SJCRH30 (cell line): ENCODE data around the gene HIPK2. TPM values are rescaled to one million over a fixed set of nuclear protein-coding genes. Genes with fewer than 3 reads are reported as not detected.

Source experiments
- DNase-seq, 2 experiments: peaks; one replicate each; pipeline ENCODE4 v3.0.0-alpha.2; 2015 to 2020
- H3K27ac ChIP-seq: fragments of 250-450 bp; sonication (Bioruptor Pico); 2 replicates; pipeline ENCODE4 v1.5.1; 2020; ENCODE audit warnings: mild to moderate bottlenecking, moderate library complexity
- H3K27me3 ChIP-seq: fragments of 250-450 bp; sonication (Bioruptor Pico); 2 replicates; pipeline ENCODE4 v1.5.1; 2020; ENCODE audit warnings: mild to moderate bottlenecking, moderate library complexity
- H3K36me3 ChIP-seq: fragments of 250-450 bp; sonication (Bioruptor Pico); 2 replicates; pipeline ENCODE4 v1.5.1; 2020; ENCODE audit warnings: mild to moderate bottlenecking, moderate library complexity
- H3K4me1 ChIP-seq: fragments of 250-450 bp; sonication (Bioruptor Pico); 2 replicates; pipeline ENCODE4 v1.5.1; 2020; ENCODE audit warnings: mild to moderate bottlenecking, moderate library complexity
- H3K4me3 ChIP-seq: fragments of 250-450 bp; sonication (Bioruptor Pico); 2 replicates; pipeline ENCODE4 v1.5.1; 2020; ENCODE audit warnings: mild to moderate bottlenecking, moderate library complexity
- H3K9me3 ChIP-seq: fragments of 250-450 bp; sonication (Bioruptor Pico); replicated peaks from 2 replicates; pipeline ENCODE4 v1.5.1; 2020; ENCODE audit warnings: mild to moderate bottlenecking, moderate library complexity
- total RNA-seq: library from RNA; depleted of rRNA; stranded (reverse); fragments of >200 nt; shearing (Covaris generic); gene quantifications from 2 replicates; pipeline ENCODE4 v1.2.3, GENCODE V29; 2014

Gene HIPK2
- total RNA-seq, 1 experiment from 2014 or later, result 17.2 TPM

DNA sequence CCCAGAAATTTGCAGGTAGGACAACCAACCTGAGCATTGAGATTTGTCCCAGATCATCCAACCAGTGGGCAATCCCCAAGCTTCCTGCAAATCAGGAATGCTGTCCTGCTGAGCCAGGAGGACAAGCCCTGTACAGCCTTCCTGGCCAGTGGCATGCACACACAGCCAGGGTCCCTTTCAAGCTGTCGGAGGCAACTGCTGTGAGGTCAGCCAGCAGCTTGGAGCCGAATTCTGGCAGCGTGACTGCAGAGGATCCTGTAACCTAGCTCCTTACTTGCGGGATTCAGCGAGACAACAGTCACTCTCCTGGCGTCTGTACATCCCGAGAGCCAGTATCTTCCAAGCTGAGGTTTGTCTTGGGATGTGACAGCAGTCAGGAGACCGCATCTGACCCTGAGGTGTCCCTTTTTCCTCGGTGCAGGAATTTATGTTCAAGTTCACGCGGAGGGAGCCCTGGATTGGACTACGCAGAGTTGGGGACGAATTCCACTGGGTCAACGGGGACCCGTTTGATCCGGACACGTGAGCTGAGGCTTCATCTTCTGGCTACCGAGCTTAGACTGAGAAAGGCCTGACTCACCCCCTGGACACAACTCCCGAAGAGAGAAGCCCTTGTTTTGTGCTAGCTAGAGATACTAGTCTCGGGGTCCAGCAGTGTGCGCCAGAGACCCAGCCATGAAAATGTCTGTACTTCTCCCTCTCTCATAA is 236.0 kb downstream of the HIPK2 start:
- H3K27me3 ChIP-seq, result no peaks in the 10 kb centered on the region
- DNase-seq, result no peak

DNA sequence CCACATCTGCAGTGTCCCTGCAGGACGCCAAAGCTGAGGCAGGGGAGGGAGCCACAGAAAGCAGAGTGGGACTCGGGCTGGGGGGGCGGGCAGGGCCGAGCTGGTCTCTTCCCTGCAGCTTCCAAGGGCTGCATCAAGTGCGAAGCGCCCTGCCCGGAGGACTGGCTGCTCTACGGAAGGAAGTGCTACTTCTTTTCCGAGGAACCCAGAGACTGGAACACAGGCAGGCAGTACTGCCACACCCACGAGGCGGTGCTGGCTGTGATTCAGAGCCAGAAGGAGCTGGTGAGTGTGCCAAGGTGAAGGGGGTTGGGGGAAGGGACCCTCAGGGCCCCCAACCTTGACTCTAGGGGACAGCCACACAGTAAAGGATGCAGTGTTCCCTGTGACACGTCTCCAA is 237.6 kb downstream of the HIPK2 start:
- H3K27ac ChIP-seq, result no peak overlapping the region
- no peaks in the 10 kb centered on the region for H3K4me1 ChIP-seq
- H3K27me3 ChIP-seq, result no peaks in the 10 kb centered on the region
- DNase-seq, result no peak
- H3K9me3 ChIP-seq, result no peaks in the 10 kb centered on the region
- H3K4me3 ChIP-seq, result no peak overlapping the region
- no peaks in the 10 kb centered on the region for H3K36me3 ChIP-seq

More for the DNA sequence above, 236.0 kb downstream of the HIPK2 start:
- Histone ChIP-seq H3K4me3 (no peak overlapping the region), H3K36me3 (no peaks in the 10 kb centered on the region), H3K27ac (no peak overlapping the region), H3K4me1 (no peaks in the 10 kb centered on the region), H3K9me3 (no peaks in the 10 kb centered on the region)

DNA sequence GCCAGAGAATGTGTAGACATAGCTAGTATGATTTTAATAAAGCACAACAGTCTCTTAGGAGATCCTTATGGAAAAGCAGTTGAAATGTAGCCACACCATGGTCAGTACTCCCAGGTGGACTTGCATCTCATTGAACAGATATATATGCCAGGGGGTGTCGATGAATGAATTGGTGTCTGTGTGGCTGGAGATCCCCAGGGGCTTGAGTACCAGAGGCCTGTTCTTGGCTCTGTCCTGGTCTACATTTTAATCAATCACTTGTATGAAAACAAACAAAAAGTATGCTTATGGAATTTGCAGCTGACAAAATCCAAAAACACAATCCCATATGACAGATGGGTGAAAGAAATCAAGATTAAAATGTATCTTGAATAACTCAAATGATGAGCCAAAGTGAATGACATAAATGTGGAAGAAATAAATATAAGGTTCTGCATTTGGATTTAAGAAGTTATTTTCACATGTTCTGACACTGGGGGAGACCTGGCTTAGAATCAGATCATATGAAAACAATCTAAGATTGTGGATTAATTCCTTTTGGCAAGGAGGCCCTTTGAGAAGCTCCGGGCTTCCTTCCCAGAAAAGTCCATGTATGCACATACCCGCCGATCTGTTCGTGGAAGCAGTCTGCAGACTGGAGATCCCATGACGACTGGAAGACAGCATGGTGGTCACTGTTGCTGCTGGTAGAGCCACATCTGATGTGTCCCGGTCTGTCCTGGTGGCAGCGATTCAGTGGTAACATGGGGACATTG is 238.7 kb downstream of the HIPK2 start:
- H3K9me3 ChIP-seq, result no peaks in the 10 kb centered on the region
- H3K27ac ChIP-seq, result no peak overlapping the region
- no peaks in the 10 kb centered on the region for H3K27me3 ChIP-seq
- DNase-seq, result no peak
- H3K4me1 ChIP-seq, result no peaks in the 10 kb centered on the region
- H3K36me3 ChIP-seq, result no peaks in the 10 kb centered on the region
- H3K4me3 ChIP-seq, result no peak overlapping the region

DNA sequence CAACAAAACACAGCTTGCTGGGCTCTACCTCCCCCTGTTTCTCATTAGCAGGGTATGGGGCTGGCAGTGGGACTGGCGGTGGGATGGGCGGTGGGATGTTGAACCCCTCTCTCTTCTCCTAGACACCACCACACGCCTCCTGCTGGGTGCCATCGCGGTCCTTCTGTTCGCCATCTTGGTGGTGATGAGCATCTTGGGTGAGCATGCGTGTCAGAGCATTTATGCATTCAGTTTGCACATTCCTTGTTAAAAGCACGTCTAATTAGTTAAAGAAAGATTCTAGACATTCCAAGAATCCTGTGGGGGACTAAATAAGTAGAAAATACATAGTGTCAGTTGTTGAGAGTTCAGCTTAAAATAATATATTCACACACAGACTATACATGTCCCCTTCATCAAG is 241.6 kb downstream of the HIPK2 start:
- Histone ChIP-seq H3K36me3 (no peaks in the 10 kb centered on the region), H3K9me3 (no peaks in the 10 kb centered on the region), H3K27me3 (no peaks in the 10 kb centered on the region), H3K27ac (no peak overlapping the region), H3K4me1 (no peaks in the 10 kb centered on the region), H3K4me3 (no peak overlapping the region)
- no peak for DNase-seq

DNA sequence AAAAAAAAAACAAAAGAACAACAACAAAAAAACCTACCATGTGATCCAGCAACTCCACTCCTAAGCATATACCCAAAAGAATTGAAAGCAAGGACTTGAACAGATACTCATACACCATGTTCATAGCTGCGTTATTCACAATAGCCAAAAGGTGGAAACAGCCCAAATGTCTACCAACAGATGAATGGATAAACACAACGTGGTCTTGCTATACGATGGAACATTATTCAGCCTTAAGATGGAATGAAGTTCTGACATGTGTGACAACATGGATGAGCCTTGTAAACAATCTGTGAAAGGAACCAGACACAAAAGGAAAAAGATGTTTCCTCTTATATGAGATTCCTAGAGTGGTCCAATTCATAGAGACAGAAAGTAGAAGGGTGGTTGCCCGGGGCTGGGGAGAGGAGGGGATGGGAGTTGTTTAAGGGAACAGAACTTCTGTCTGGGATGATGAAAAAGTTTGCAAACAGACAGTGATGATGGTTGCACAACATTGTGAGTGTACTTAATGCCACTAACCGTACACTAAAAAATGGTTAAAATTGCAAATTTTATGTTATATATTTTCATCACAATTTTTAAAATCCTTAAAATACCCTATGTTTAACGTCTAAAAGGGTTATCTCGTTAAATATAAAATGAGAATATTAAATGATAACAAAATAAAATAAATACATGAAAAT is 242.7 kb downstream of the HIPK2 start:
- Histone ChIP-seq H3K27ac (no peak overlapping the region), H3K4me1 (no peaks in the 10 kb centered on the region), H3K4me3 (no peak overlapping the region), H3K9me3 (no peaks in the 10 kb centered on the region), H3K36me3 (no peaks in the 10 kb centered on the region), H3K27me3 (no peaks in the 10 kb centered on the region)
- no peak for DNase-seq

DNA sequence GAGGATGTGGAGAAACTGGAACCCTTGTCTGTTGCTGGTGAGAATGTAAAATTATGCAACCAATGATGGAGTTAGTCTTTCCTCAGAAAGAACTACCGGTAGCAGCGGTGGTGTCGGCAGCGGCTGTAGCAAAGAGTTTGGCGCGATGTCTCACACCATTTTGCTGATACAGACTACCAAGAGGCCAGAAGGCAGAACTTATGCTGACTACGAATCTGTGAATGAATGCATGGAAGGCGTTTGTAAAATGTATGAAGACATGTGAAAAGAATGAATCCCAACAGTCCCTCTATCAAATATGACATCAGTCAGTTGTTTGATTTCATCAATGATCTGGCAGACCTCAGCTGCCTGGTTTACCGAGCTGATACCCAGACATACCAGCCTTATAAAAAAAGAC is 243.7 kb downstream of the HIPK2 start:
- no peaks in the 10 kb centered on the region for H3K27me3 ChIP-seq
- no peaks in the 10 kb centered on the region for H3K9me3 ChIP-seq
- H3K36me3 ChIP-seq, result no peaks in the 10 kb centered on the region
- no peak overlapping the region for H3K4me3 ChIP-seq
- no peak overlapping the region for H3K27ac ChIP-seq
- H3K4me1 ChIP-seq, result no peaks in the 10 kb centered on the region
- no peak for DNase-seq

DNA sequence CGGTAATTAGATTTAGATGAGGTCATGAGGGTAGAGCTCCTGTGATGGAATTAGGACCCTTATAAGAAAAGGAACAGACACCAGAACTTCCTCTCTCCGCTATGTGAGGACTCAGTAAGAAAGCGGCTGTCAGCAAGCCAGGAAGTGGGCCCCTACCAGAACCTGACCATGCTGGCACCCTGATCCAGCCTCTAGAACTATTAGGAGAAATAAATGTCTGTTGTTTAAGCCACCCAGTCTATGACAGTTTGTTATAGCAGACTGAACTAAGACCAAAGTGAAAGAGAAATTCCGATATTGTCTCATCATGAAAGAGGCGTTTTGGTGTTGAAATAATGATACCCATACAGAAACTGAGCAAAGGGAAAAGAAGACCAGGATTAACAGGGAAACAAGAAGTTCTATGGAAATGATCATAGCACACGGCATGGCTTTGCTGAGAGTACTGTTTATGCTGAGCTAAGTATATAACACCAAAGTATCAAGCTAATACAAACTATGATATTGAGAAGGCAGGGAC is 245.1 kb downstream of the HIPK2 start:
- no peaks in the 10 kb centered on the region for H3K27me3 ChIP-seq
- no peak overlapping the region for H3K27ac ChIP-seq
- no peak for DNase-seq
- H3K4me3 ChIP-seq, result no peak overlapping the region
- H3K4me1 ChIP-seq, result no peaks in the 10 kb centered on the region
- H3K36me3 ChIP-seq, result no peaks in the 10 kb centered on the region
- H3K9me3 ChIP-seq, result no peaks in the 10 kb centered on the region

DNA sequence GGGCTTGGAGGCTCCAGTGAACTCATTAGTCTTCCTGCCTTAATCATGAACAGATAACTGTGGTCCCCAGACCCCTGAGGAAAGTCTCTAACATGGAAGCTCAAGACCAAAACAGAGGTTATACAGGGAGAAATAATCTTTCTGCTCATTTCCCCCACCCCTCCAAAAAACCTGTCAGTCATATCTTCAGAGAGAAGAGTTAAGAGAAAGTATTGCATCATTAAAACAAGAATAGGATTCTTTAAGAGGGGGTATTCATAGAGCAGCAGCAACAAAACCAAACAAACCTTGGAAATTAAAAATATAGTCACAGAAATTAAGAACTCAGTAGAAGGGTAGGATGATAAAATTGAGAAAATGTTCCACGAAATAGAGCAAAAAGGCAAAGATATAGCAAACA is 246.7 kb downstream of the HIPK2 start:
- H3K4me3 ChIP-seq, result no peak overlapping the region
- no peaks in the 10 kb centered on the region for H3K4me1 ChIP-seq
- no peak overlapping the region for H3K27ac ChIP-seq
- H3K27me3 ChIP-seq, result no peaks in the 10 kb centered on the region
- DNase-seq, result no peak
- H3K9me3 ChIP-seq, result no peaks in the 10 kb centered on the region
- no peaks in the 10 kb centered on the region for H3K36me3 ChIP-seq

DNA sequence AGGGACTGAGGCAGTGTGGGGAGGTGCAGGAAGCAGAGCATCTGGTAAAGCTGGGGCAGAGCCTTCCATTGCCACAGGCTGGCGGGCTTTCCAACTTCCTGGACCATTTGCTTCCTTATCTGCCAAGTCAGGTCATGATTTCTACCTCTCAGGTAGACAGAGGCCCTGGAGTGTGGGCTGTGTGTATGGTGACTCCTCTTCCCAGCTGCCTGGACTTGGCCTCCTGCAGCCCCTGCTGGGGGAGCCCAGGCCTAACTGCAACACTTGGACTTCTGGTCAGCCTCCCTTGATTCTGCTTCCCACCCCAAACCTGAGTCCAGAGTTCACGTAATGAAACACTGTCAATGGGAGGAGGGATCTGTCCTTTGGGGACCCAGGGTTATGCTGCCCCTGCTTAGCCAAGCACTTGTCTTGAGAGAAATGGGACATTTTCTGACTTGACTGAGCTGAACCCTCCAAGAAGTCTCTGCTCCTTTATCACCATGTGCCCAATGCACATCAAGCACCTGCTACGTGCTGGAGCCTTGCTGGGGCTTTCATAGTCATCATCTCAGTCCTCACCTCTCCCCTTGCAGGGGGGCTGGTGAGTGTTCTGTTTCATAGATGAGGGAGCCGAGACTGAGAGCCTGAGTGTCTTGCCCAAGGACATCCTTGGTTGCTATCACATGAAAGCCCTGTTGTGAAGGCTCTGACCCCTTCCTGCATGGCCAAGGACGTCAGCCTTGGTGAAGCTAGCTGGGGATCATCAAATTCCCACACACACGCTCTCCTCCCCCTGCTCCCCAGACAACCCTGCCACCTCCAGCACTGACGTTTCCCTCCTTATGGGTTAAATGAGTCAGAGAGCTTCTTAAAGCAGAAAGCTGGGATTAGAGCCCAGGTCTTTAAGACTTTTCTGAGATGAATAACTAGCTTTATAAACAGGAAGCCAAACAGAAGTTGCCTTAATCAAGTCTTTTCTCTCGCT is 250.9 kb downstream of the HIPK2 start:
- no peaks in the 10 kb centered on the region for H3K4me1 ChIP-seq
- H3K9me3 ChIP-seq, result no peaks in the 10 kb centered on the region
- H3K27ac ChIP-seq, result no peak overlapping the region
- H3K4me3 ChIP-seq, result no peak overlapping the region
- no peaks in the 10 kb centered on the region for H3K27me3 ChIP-seq
- H3K36me3 ChIP-seq, result no peaks in the 10 kb centered on the region
- no peak for DNase-seq

DNA sequence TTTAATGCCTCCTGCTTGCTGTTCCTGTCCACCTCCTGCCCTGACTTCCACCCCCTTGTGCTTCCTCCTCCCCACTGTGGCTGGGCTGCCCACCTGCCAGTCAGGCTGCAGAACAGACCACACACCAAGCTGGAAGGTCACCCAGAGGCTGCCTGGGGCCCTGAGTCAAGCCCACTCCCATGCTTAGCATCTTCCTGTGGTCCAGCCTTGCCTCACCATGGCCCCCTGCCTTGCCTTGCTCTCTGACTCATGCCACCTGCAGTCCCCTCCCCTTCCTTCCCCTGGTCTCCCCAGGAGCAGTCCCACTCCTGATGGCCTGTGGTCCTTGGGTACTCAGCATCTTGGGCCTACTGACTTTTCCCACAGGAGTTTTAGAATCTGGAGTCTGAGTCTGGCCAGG is 252.0 kb downstream of the HIPK2 start:
- no peak overlapping the region for H3K27ac ChIP-seq
- H3K27me3 ChIP-seq, result no peaks in the 10 kb centered on the region
- H3K9me3 ChIP-seq, result no peaks in the 10 kb centered on the region
- H3K4me1 ChIP-seq, result no peaks in the 10 kb centered on the region
- H3K36me3 ChIP-seq, result no peaks in the 10 kb centered on the region
- DNase-seq, result no peak
- H3K4me3 ChIP-seq, result no peak overlapping the region

DNA sequence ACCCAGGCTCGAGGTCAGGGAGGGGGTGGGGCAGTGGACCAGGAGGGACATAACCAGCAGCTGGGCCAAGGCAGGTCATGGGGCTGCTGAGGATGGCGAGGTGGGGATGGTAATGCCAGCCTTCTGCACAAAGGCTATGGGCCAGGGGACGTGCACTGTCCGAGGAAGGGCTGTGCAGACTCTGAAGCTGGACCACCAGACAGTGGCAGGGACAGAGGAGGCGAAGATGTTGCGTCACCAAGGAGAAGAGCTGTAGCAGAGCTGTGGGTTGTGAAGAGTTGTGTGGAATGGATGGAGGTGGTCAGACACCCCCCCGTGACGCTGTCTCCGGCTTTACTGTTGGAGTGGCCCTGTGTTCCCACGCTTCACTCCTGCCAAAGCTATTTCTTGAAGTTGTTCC is 252.6 kb downstream of the HIPK2 start:
- Histone ChIP-seq H3K27me3 (no peaks in the 10 kb centered on the region), H3K27ac (no peak overlapping the region)

DNA sequence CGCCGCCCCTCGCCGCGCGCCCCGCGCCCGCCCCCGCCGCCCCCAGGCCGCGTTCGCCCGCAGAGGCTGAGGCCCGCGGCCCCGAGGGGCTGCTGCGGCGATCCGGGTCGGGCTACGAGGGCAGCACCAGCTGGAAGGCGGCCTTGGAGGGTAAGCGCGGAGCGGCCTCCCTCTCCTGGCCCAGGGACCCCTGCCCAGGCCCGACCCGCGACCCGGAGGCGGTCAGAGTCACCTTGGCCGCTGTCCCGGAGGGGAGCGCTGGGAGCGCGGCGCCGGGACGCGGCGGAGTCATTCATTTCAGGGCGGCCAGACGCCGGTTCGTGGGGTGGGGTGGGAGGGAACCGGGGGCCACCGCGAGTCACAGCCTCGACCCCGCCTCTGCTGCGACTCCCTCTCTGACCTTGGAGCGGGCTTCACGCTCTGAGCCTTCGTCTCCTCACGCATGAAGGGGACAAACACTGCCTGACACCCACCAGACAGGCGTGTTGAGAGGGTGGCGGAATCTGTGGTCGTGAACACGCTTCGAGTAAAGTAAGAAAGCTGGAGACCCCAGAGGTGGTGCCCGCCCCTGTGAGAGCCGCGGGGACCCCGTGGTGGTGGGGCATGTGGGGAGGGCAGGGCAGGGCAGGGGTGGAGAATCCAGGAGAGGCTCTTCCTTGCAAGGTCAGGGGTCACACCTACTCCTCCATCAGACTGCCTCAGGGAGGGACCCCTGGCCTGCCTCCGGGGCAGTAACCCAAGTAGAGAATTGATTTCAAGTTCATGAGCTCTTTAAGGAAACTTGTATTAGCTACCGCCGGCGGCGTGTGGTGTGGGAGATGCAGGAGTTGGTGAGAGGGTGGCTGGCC is 253.6 kb downstream of the HIPK2 start:
- H3K9me3 ChIP-seq, result no peaks in the 10 kb centered on the region

More for the DNA sequence above, 252.6 kb downstream of the HIPK2 start:
- no peak for DNase-seq
- no peak overlapping the region for H3K4me3 ChIP-seq
- no peaks in the 10 kb centered on the region for H3K4me1 ChIP-seq
- no peaks in the 10 kb centered on the region for H3K36me3 ChIP-seq
- H3K9me3 ChIP-seq, result no peaks in the 10 kb centered on the region

DNA sequence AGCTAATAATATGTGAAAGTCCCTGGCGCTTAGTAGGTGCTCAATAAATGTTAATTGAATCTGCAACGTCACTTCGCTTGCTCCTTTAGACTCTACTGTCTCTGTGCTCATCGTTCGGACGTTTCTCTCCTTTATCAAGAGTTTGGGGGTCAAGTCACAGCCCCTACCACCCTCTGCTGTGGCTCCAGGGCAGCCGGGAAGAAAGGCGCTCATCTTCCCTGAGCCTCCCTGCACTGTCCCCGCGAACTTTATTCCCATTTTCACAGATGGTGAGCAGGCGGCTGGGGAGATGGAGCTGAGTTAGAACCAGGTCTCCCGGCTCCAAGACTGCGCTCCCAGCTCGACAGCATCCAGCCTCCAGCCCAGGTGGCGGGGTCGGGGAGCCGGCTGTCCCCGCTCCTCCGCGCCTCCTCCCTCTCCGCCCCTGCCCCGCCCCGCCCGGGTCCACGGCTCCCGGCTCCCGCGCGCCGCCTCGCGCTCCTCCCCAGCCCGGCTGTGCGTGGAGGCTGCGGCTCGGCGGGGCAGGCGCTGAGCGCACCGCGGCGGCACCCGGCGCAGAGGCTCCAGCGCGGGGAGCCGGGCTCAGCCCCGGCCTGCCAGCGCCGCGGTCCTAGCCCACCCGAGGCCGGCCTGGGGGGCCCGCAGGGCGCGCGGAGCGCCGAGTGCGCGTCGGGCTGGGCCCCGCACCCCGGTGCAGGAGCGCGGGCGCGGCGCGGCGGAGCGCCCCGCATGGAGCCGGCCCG is 254.4 kb downstream of the HIPK2 start, which contains the start of gene CLEC2L:
Gene CLEC2L (plus strand): TSS at position 487 of the 743 bp plus-strand sequence. CDS start 243 bp downstream, at position 730.
- H3K9me3 ChIP-seq, result no peaks in the 10 kb centered on the region
- H3K27me3 ChIP-seq, result no peaks in the 10 kb centered on the region
- no peaks in the 10 kb centered on the region for H3K36me3 ChIP-seq
- H3K27ac ChIP-seq, result no peak within 1 kb of the TSS
- no peak for DNase-seq
- H3K4me3 ChIP-seq, result no peak within 1 kb of the TSS
- no peaks in the 10 kb centered on the region for H3K4me1 ChIP-seq

More for the DNA sequence above, 253.6 kb downstream of the HIPK2 start:
- no peaks in the 10 kb centered on the region for H3K36me3 ChIP-seq
- no peaks in the 10 kb centered on the region for H3K27me3 ChIP-seq
- DNase-seq, result no peak
- H3K4me3 ChIP-seq, result no peak overlapping the region
- H3K27ac ChIP-seq, result no peak overlapping the region
- no peaks in the 10 kb centered on the region for H3K4me1 ChIP-seq
